Testis (tissue), 3 donors: ENCODE data around the gene MFSD12. TPM values are rescaled to one million over a fixed set of nuclear protein-coding genes. Genes with fewer than 3 reads are reported as not detected.
A peak's percentile ranks its signal among the peaks of the same experiment; 100 is the strongest.

Source experiments
- DNase-seq: peaks from one replicate; pipeline ENCODE4 v3.0.0-alpha.2; 2019
- H3K27ac ChIP-seq, 2 donors: fragments of 200-600 bp; sonication (generic); one replicate each; pipeline ENCODE4 v1.5.1; 2019
- H3K27me3 ChIP-seq: fragments of 200-600 bp; sonication (generic); one replicate; pipeline ENCODE4 v1.5.1; 2019
- H3K36me3 ChIP-seq: fragments of 200-600 bp; sonication (generic); one replicate; pipeline ENCODE4 v1.5.1; 2017; ENCODE audit warnings: low read depth; ENCODE audit errors: missing control alignments
- H3K4me1 ChIP-seq: fragments of 200-600 bp; sonication (generic); one replicate; pipeline ENCODE4 v1.5.1; 2019
- H3K4me3 ChIP-seq, 2 donors: fragments of 200-600 bp; sonication (generic); one replicate each; pipeline ENCODE4 v1.5.1; 2017 to 2019
- H3K9me3 ChIP-seq: fragments of 200-600 bp; sonication (generic); one replicate; pipeline ENCODE4 v1.5.1; 2017
- CTCF ChIP-seq, 3 experiments: fragments of 450-650 bp in 2 of 3; fragments of 200-600 bp in 1 of 3; sonication (generic) in 1 of 3; IDR thresholded peaks; one replicate each; pipeline ENCODE4 v1.5.1; 2016 to 2019; ENCODE audit warnings: antibody characterized with exemption in 3 of 3, mild to moderate bottlenecking in 2 of 3, moderate library complexity in 1 of 3
- POLR2A ChIP-seq: fragments of 450-650 bp; IDR thresholded peaks from one replicate; pipeline ENCODE4 v1.6.1; 2017; ENCODE audit warnings: antibody characterized with exemption, mild to moderate bottlenecking, moderate library complexity
- WGBS, 2 donors: methylation state at CpG; one replicate each; pipeline ENCODE4 v1.1.5; 2018; 5-methylcytosine and 5-hydroxymethylcytosine counted together
- intact Hi-C: fragments of 100-400 bp; cut with DNase I; formaldehyde crosslinking; loops from one replicate; pipeline ENCODE4 v1.15.1; 2023; ENCODE audit warnings: low total_unique reads
- polyA plus RNA-seq: library from polyadenylated mRNA; stranded (reverse); fragments of 350-450 nt; fragmentation: Illumina TruSeq; extraction: RNeasy Lipid Tissue Mini Kit (QIAGEN cat#74804); gene quantifications from one replicate; pipeline ENCODE4 v1.2.3, GENCODE V29; 2014; ENCODE audit warnings: low read depth, low replicate concordance; ENCODE audit not compliant: insufficient read depth
- total RNA-seq, 2 donors: library from RNA; depleted of rRNA; stranded (reverse); fragments of >200 nt; gene quantifications; one replicate each; pipeline ENCODE4 v1.2.3, GENCODE V29; 2016

Gene MFSD12
- total and polyA plus RNA-seq, 3 donors from 2014 or later = 32.8 to 95.1 (median 83.9) TPM

- 54 to 75% methylated on average over 18 to 29 of the region's 29 CpGs for WGBS, 2 donors
- intact Hi-C loops = no loop called here
- Histone ChIP-seq H3K4me3 (peak overlapping the region in 1 of 2 donors; percentile 38), H3K4me1 (peaks cover 9% of the 10 kb centered on the region), H3K36me3 (no peaks in the 10 kb centered on the region), H3K27ac (no peak overlapping the region), H3K9me3 (no peaks in the 10 kb centered on the region), H3K27me3 (no peaks in the 10 kb centered on the region)
- TF ChIP-seq CTCF (IDR thresholded peaks at IDR 0.05) (no peak), POLR2A (no peak)
- DNase-seq = no peak
Observed at GRCh38 chr19:3575949-3576673, 18.7 kb upstream of the MFSD12 start.

GRCh38 chr19:3575260-3575741 is 17.9 kb upstream of the MFSD12 start:
- no peaks in the 10 kb centered on the region for H3K9me3 ChIP-seq
- intact Hi-C loops = no loop called here
- DNase-seq = peak; percentile 49

GRCh38 chr19:3573858-3574637 is 16.7 kb upstream of the MFSD12 start:
- intact Hi-C loops = no loop called here

More at GRCh38 chr19:3575260-3575741, 17.9 kb upstream of the MFSD12 start:
- Histone ChIP-seq H3K36me3 (no peaks in the 10 kb centered on the region), H3K4me1 (peaks cover 9% of the 10 kb centered on the region), H3K4me3 (no peak overlapping the region), H3K27ac (no peak overlapping the region), H3K27me3 (no peaks in the 10 kb centered on the region)
- TF ChIP-seq CTCF (IDR thresholded peaks at IDR 0.05) (no peak), POLR2A (no peak)
- 54 to 72% methylated on average over 19 of the region's 19 CpGs for WGBS, 2 donors

GRCh38 chr19:3573162-3573857 is 15.9 kb upstream of the MFSD12 start:
- H3K4me3 ChIP-seq = peak overlapping the region; percentile 83 to 89
- peaks cover 9% of the 10 kb centered on the region for H3K4me1 ChIP-seq
- no peak for TF ChIP-seq CTCF (IDR thresholded peaks at IDR 0.05)
- TF ChIP-seq POLR2A = no peak
- H3K9me3 ChIP-seq = no peaks in the 10 kb centered on the region
- 1% methylated on average over 19 to 52 of the region's 60 CpGs for WGBS, 2 donors
- no peak for DNase-seq
- H3K36me3 ChIP-seq = no peaks in the 10 kb centered on the region
- intact Hi-C loops = no loop called here
- no peaks in the 10 kb centered on the region for H3K27me3 ChIP-seq
- H3K27ac ChIP-seq = peak overlapping the region; percentile 20 to 81

More at GRCh38 chr19:3573858-3574637, 16.7 kb upstream of the MFSD12 start:
- H3K36me3 ChIP-seq = no peaks in the 10 kb centered on the region
- no peaks in the 10 kb centered on the region for H3K9me3 ChIP-seq
- peak overlapping the region in 1 of 2 donors; percentile 81 for H3K27ac ChIP-seq
- TF ChIP-seq POLR2A = no peak
- no peak for TF ChIP-seq CTCF (IDR thresholded peaks at IDR 0.05)
- peak; percentile 97 for DNase-seq
- H3K27me3 ChIP-seq = no peaks in the 10 kb centered on the region
- WGBS, 2 donors = 36 to 46% methylated on average over 42 to 55 of the region's 55 CpGs
- peak overlapping the region; percentile 83 to 89 for H3K4me3 ChIP-seq
- H3K4me1 ChIP-seq = peaks cover 9% of the 10 kb centered on the region
